IMR-90 (cell line): Measurements from ENCODE around the gene IL1RAPL1. TPM values are rescaled to one million over a fixed set of nuclear protein-coding genes. Genes with fewer than 3 reads are reported as not detected.

Experiments
- ATAC-seq: fragments of 200-7000 bp; cut with Tn5 transposase; 2 replicates; pipeline ENCODE4 v1.9.1; 2020; ENCODE audit warnings: low read depth, mild to moderate bottlenecking, moderate library complexity
- BruUV-seq: library from RNA; stranded (reverse); fragments of 400-500 nt; replicated peaks from 2 replicates; lab custom pipeline; 2021; lab: Mats Ljungman, UMichigan
- CTCF ChIA-PET: fragments of 300-600 bp; formaldehyde crosslinking; extraction: SDS; loops from one replicate; lab custom pipeline; 2021; ENCODE audit warnings: antibody characterized with exemption; lab: Yijun Ruan, JAX
- POLR2A ChIA-PET: fragments of 300-600 bp; sonication (Branson Sonifier 250); formaldehyde crosslinking; loops from one replicate; lab custom pipeline; 2022; ENCODE audit warnings: antibody characterized with exemption; ENCODE audit not compliant: unreplicated experiment; lab: Charles Lee
- DNase-seq: peaks from one replicate; pipeline ENCODE4 v3.0.0; 2013
- H2AFZ ChIP-seq: replicated peaks from 2 replicates; pipeline ENCODE3; 2013; ENCODE audit warnings: low read length, mild to moderate bottlenecking; ENCODE audit not compliant: poor library complexity
- H2AK5ac ChIP-seq: 2 replicates; pipeline ENCODE4 v1.6.1; 2013; ENCODE audit warnings: low read depth, low read length, inconsistent platforms
- H2AK9ac ChIP-seq: replicated peaks from 2 replicates; pipeline ENCODE3; 2013; ENCODE audit warnings: mild to moderate bottlenecking, low read depth, low read length, moderate library complexity; ENCODE audit not compliant: poor library complexity
- H2BK120ac ChIP-seq: 2 replicates; pipeline ENCODE4 v1.6.1; 2013; ENCODE audit warnings: low read depth, low read length, inconsistent platforms
- H2BK15ac ChIP-seq: 3 replicates; pipeline ENCODE4 v1.6.1; 2013; ENCODE audit warnings: low read depth, low read length, inconsistent platforms
- H2BK20ac ChIP-seq: 2 replicates; pipeline ENCODE4 v1.6.1; 2013; ENCODE audit warnings: low read depth, mild to moderate bottlenecking, inconsistent platforms, low read length, moderate library complexity
- H2BK5ac ChIP-seq: 2 replicates; pipeline ENCODE4 v1.6.1; 2013; ENCODE audit warnings: mild to moderate bottlenecking, low read depth, low read length, inconsistent platforms; ENCODE audit not compliant: poor library complexity, severe bottlenecking
- H3K14ac ChIP-seq: replicated peaks from 2 replicates; pipeline ENCODE4 v1.6.1; 2013; ENCODE audit warnings: low read depth, low read length, inconsistent platforms
- H3K18ac ChIP-seq: 2 replicates; pipeline ENCODE4 v1.6.1; 2013; ENCODE audit warnings: low read depth, low read length, control low read depth
- H3K23ac ChIP-seq: 2 replicates; pipeline ENCODE4 v1.6.1; 2013; ENCODE audit warnings: low read depth, low read length, inconsistent platforms
- H3K27ac ChIP-seq: 2 replicates; pipeline ENCODE4 v1.5.1; 2013; ENCODE audit warnings: mild to moderate bottlenecking, control low read depth, low read length; ENCODE audit not compliant: insufficient read depth
- H3K27me3 ChIP-seq: 2 replicates; pipeline ENCODE4 v1.6.1; 2013; ENCODE audit warnings: low read length; ENCODE audit not compliant: control insufficient read depth, insufficient read depth
- H3K36me3 ChIP-seq: 2 replicates; pipeline ENCODE4 v1.6.1; 2013; ENCODE audit warnings: low read length, mixed read lengths; ENCODE audit not compliant: control insufficient read depth, insufficient read depth
- H3K4ac ChIP-seq: 2 replicates; pipeline ENCODE4 v1.6.1; 2013; ENCODE audit warnings: low read depth, low read length, inconsistent platforms
- H3K4me1 ChIP-seq: 2 replicates; pipeline ENCODE4 v1.6.1; 2013; ENCODE audit warnings: low read length, mixed read lengths; ENCODE audit not compliant: control insufficient read depth, insufficient read depth
- H3K4me2 ChIP-seq: 2 replicates; pipeline ENCODE4 v1.6.1; 2013; ENCODE audit warnings: low read depth, mild to moderate bottlenecking, control low read depth, low read length, moderate library complexity
- H3K4me3 ChIP-seq: 2 replicates; pipeline ENCODE4 v1.5.1; 2013; ENCODE audit warnings: low read depth, mild to moderate bottlenecking, control low read depth, low read length, moderate library complexity; ENCODE audit not compliant: insufficient read depth
- H3K56ac ChIP-seq: 2 replicates; pipeline ENCODE4 v1.6.1; 2013; ENCODE audit warnings: low read length, inconsistent platforms; ENCODE audit not compliant: insufficient read depth; ENCODE audit errors: extremely low read depth
- H3K79me1 ChIP-seq, 2 experiments: 2 replicates each; pipeline ENCODE4 v1.6.1; 2013; ENCODE audit warnings: low read length in 2 of 2, inconsistent platforms in 1 of 2, low read depth in 1 of 2
- H3K9ac ChIP-seq: 2 replicates; pipeline ENCODE4 v1.6.1; 2013; ENCODE audit warnings: low read depth, low read length, control low read depth
- H3K9me1 ChIP-seq: 2 replicates; pipeline ENCODE4 v1.6.1; 2013; ENCODE audit warnings: low read length, inconsistent platforms; ENCODE audit not compliant: insufficient read depth
- H3K9me3 ChIP-seq: 2 replicates; pipeline ENCODE4 v1.6.1; 2013; ENCODE audit warnings: low read length; ENCODE audit not compliant: control insufficient read depth, insufficient read depth
- H4K20me1 ChIP-seq: 2 replicates; pipeline ENCODE4 v1.6.1; 2013; ENCODE audit warnings: low read length, inconsistent platforms; ENCODE audit not compliant: insufficient read depth
- H4K5ac ChIP-seq: 2 replicates; pipeline ENCODE4 v1.6.1; 2013; ENCODE audit warnings: mild to moderate bottlenecking, low read depth, low read length, control low read depth
- H4K8ac ChIP-seq, 2 experiments: 2 replicates each; pipeline ENCODE4 v1.6.1; 2013; ENCODE audit warnings: low read depth in 2 of 2, low read length in 2 of 2, control low read depth in 1 of 2, inconsistent platforms in 1 of 2
- H4K91ac ChIP-seq: 2 replicates; pipeline ENCODE4 v1.6.1; 2013; ENCODE audit warnings: low read depth, low read length, inconsistent platforms; ENCODE audit not compliant: insufficient read depth
- BHLHE40 ChIP-seq: fragments of 150-350 bp; IDR thresholded peaks from 2 replicates; pipeline ENCODE4 v1.6.1; 2016; ENCODE audit warnings: mild to moderate bottlenecking, low read depth, low read length
- CHD1 ChIP-seq: IDR thresholded peaks from 2 replicates; pipeline ENCODE4 v1.6.1; 2012; ENCODE audit warnings: low read depth, low read length, improper control_type of control experiment
- FOS ChIP-seq: fragments of 150-350 bp; IDR thresholded peaks from 2 replicates; pipeline ENCODE4 v1.6.1; 2016; ENCODE audit warnings: low read depth, low read length
- MAZ ChIP-seq: IDR thresholded peaks from 2 replicates; pipeline ENCODE4 v1.6.1; 2012; ENCODE audit warnings: low read depth, mild to moderate bottlenecking, low read length, improper control_type of control experiment, moderate library complexity, borderline replicate concordance
- MXI1 ChIP-seq: IDR thresholded peaks from 2 replicates; pipeline ENCODE4 v1.6.1; 2012; ENCODE audit warnings: low read depth, mild to moderate bottlenecking, low read length, moderate library complexity, borderline replicate concordance
- NFE2L2 ChIP-seq: fragments of 150-350 bp; IDR thresholded peaks from 2 replicates; pipeline ENCODE4 v1.6.1; 2016; ENCODE audit warnings: low read depth, mild to moderate bottlenecking, low read length
- POLR2A ChIP-seq: IDR thresholded peaks from 2 replicates; pipeline ENCODE4 v1.6.1; 2012; ENCODE audit warnings: mild to moderate bottlenecking, low read depth, low read length
- RAD21 ChIP-seq: IDR thresholded peaks from 2 replicates; pipeline ENCODE4 v1.6.1; 2012; ENCODE audit warnings: low read length, improper control_type of control experiment
- RCOR1 ChIP-seq: IDR thresholded peaks from 2 replicates; pipeline ENCODE4 v1.6.1; 2012; ENCODE audit warnings: mild to moderate bottlenecking, low read length, improper control_type of control experiment; ENCODE audit not compliant: insufficient replicate concordance
- RFX5 ChIP-seq: IDR thresholded peaks from 2 replicates; pipeline ENCODE4 v1.8.0; 2012; ENCODE audit warnings: low read depth, mild to moderate bottlenecking, low read length, moderate library complexity
- SMC3 ChIP-seq: fragments of 150-350 bp; IDR thresholded peaks from 2 replicates; pipeline ENCODE4 v1.6.1; 2016; ENCODE audit warnings: low read depth, mild to moderate bottlenecking, antibody characterized with exemption, low read length, moderate library complexity
- WGBS, 2 experiments: methylation state at CpG; one replicate each; pipeline versions ENCODE4 v1.1.5 to v1.1.7; 2013; ENCODE audit warnings: missing lambda C conversion rate in 2 of 2; ENCODE audit not compliant: insufficient read length in 1 of 2; ENCODE audit errors: extremely low coverage in 2 of 2; 5-methylcytosine and 5-hydroxymethylcytosine counted together
- dilution Hi-C: fragments of 300-500 bp; cut with HindIII; formaldehyde crosslinking; loops from one replicate; pipeline ENCODE4 v1.14.3; 2018; ENCODE audit warnings: low sequenced_read_pairs; ENCODE audit not compliant: unreplicated experiment
- in situ Hi-C: fragments of 300-500 bp; cut with MboI; formaldehyde crosslinking; loops from 3 replicates; pipeline ENCODE4 v1.14.3; 2019; ENCODE audit warnings: low sequenced_read_pairs, inconsistent platforms, mixed read lengths
- intact Hi-C: fragments of 100-400 bp; cut with micrococcal nuclease; formaldehyde crosslinking; loops from 2 replicates; pipeline ENCODE4 v1.10.0; 2022
- polyA plus RNA-seq, 3 experiments: library from polyadenylated mRNA; depleted of rRNA; stranded (reverse); fragments of >200 nt; gene quantifications; 2 replicates each; pipeline ENCODE4 v1.2.3, GENCODE V29; 2012; ENCODE audit warnings: low replicate concordance in 1 of 3
- total RNA-seq: library from RNA; depleted of rRNA; stranded (reverse); fragments of >200 nt; gene quantifications from 2 replicates; pipeline ENCODE4 v1.2.3, GENCODE V29; 2012
- TF ChIP-seq, protein P1 (sequence below): fragments of 150-350 bp; IDR thresholded peaks from 2 replicates; pipeline ENCODE4 v1.6.1; 2017; ENCODE audit warnings: mild to moderate bottlenecking, antibody characterized with exemption, low read length, low read depth
- TF ChIP-seq, protein P2 (sequence below): fragments of 150-350 bp; IDR thresholded peaks from 2 replicates; pipeline ENCODE4 v1.6.1; 2016; ENCODE audit warnings: low read depth, mild to moderate bottlenecking, low read length, moderate library complexity, borderline replicate concordance

Gene IL1RAPL1
- total and polyA plus RNA-seq, 2 of the 4 experiments (the other 2 are of a cell fraction) = 1.5 to 9.0 TPM

DNA sequence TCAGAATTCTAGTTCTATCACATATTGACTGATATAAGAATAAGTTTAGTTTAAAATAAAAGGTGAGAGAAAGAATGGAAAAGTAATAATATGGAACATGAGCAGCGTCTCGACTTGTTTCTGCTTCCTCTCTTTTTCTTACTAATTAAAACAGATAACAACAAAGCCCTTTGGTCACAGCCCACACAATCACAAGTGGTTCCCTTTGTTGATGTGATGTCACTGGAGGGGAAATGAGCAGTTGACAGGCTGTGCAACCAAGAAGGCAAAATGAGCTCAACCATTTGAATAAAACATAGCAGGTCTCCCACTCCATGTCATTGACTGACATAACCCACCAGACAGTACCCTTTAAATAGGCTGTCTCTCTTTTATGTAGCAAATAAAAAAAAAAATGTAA is 1285.6 kb downstream of the IL1RAPL1 start:
- no peak overlapping the region for H2BK120ac ChIP-seq
- H3K18ac ChIP-seq = no peak overlapping the region
- no peak overlapping the region for H2BK5ac ChIP-seq
- no peak overlapping the region for H3K4me3 ChIP-seq
- no CpG with 5 or more reads among the region's 2 CpGs for WGBS, 2 experiments
- TF ChIP-seq MAZ (no peak), RFX5 (no peak), BHLHE40 (no peak), MXI1 (no peak), RCOR1 (no peak), RAD21 (no peak), SMC3 (no peak), NFE2L2 (no peak), FOS (no peak), CHD1 (no peak), POLR2A (no peak)
- TF ChIP-seq, protein P1, sequence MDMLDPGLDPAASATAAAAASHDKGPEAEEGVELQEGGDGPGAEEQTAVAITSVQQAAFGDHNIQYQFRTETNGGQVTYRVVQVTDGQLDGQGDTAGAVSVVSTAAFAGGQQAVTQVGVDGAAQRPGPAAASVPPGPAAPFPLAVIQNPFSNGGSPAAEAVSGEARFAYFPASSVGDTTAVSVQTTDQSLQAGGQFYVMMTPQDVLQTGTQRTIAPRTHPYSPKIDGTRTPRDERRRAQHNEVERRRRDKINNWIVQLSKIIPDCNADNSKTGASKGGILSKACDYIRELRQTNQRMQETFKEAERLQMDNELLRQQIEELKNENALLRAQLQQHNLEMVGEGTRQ = no peak
- TF ChIP-seq, protein P2, sequence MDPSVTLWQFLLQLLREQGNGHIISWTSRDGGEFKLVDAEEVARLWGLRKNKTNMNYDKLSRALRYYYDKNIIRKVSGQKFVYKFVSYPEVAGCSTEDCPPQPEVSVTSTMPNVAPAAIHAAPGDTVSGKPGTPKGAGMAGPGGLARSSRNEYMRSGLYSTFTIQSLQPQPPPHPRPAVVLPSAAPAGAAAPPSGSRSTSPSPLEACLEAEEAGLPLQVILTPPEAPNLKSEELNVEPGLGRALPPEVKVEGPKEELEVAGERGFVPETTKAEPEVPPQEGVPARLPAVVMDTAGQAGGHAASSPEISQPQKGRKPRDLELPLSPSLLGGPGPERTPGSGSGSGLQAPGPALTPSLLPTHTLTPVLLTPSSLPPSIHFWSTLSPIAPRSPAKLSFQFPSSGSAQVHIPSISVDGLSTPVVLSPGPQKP = no peak
- POLR2A ChIA-PET = no interaction called here
- no peak overlapping the region for H3K4ac ChIP-seq
- H3K79me1 ChIP-seq = no peaks in the 10 kb centered on the region
- H3K4me1 ChIP-seq = no peaks in the 10 kb centered on the region
- ATAC-seq = no peak
- no peak overlapping the region for H2AK5ac ChIP-seq
- no peak overlapping the region for H2BK15ac ChIP-seq
- H4K91ac ChIP-seq = no peak overlapping the region
- H3K9ac ChIP-seq = no peak overlapping the region
- H3K14ac ChIP-seq = no peak overlapping the region
- no peaks in the 10 kb centered on the region for H3K36me3 ChIP-seq
- no peak overlapping the region for H3K4me2 ChIP-seq
- no peaks in the 10 kb centered on the region for H3K9me1 ChIP-seq
- H3K27me3 ChIP-seq = no peaks in the 10 kb centered on the region
- no peaks in the 10 kb centered on the region for H4K20me1 ChIP-seq
- in situ Hi-C loops (no loop called here), intact Hi-C loops (no loop called here), dilution Hi-C loops (no loop called here)
- H2BK20ac ChIP-seq = no peak overlapping the region
- H2AFZ ChIP-seq = no peak overlapping the region
- CTCF ChIA-PET = interaction anchor here (0.9 kb wide), 1 partner anchor 18 kb away, joined by 4 read pairs; no protein-coding TSS in a partner anchor
- no peak overlapping the region for H3K23ac ChIP-seq
- H3K56ac ChIP-seq = no peak overlapping the region
- DNase-seq = no peak
- no peak overlapping the region for H4K8ac ChIP-seq
- H2AK9ac ChIP-seq = no peak overlapping the region
- no peak overlapping the region for H4K5ac ChIP-seq
- no peak overlapping the region for H3K27ac ChIP-seq
- no peaks in the 10 kb centered on the region for H3K9me3 ChIP-seq
- BruUV-seq = no TSS peak
